HG02852 (cell line): ENCODE measurements around the gene SAMD14.

Experiments
- ATAC-seq: cut with Tn5 transposase; IDR thresholded peaks from one replicate; pipeline ENCODE4 v1.9.1; 2021; ENCODE audit warnings: mild to moderate bottlenecking, moderate library complexity; ENCODE audit not compliant: unreplicated experiment

Gene SAMD14

DNA sequence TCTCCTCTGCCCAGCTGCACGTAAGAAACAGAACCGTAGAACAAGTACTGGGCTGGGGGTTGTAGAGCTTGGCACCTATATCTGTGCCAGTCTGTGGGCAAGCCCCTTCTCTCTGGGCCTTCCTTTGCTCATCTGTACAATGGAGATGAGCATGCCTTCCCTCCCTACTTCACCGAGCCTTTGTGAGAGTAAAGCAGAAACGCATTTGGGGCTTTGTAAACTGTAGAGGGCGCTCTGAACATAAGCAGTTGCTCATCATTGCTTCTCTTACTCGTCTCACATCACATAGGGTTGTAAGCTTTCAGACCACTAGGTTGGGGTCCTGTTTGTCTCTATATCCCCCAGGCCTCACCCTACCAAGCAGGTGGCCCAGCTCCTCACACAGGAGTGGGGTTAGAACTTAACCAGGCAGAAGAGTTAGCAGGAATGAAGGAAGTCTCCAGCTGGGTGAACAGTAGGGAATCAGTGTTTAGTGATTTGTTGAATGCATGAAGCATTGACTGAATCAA is 15.1 kb downstream of the SAMD14 start:
- ATAC-seq = no peak

- no peak for ATAC-seq
These were observed 15.6 kb downstream of the SAMD14 start for GRCh38 chr17:50114401-50114800.

DNA sequence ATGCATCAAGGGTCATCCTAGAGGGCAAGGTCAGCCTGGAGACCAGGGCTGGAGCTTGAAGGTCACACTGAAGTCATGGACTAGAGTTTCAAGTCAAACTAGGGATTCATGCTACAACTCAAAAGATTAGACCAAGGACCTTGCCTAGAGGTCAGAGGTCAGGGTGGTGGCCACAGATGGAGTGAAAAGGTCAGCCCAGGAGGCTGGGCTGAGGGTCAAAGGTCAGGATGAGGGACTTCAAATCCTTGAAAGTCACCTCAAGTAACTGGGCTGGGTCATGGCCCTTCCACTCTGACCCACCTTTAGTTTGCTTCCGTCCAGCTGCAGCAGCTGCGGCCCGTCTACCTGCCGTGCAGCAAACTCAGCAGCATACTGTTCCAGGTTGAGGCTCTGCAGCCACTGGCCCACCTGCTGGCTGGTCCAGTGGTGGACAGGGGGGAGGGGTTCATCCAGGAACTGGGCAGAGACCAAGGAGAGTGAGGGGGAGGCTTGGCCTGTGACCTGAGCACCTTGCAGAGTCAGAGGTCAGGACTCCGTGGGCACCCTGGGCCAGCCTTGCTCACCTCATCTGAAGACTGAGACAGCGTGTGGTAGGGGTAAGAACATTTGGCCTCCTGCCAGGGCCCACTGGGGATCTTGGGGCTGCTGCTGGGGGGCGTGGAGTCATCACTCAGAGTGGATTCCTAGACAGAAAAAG is 16.2 kb downstream of the SAMD14 start:
- no peak for ATAC-seq

GRCh38 chr17:50112694-50113093 is 17.3 kb downstream of the SAMD14 start:
- ATAC-seq = no peak

GRCh38 chr17:50111673-50112655 is 18.0 kb downstream of the SAMD14 start:
- no peak for ATAC-seq

DNA sequence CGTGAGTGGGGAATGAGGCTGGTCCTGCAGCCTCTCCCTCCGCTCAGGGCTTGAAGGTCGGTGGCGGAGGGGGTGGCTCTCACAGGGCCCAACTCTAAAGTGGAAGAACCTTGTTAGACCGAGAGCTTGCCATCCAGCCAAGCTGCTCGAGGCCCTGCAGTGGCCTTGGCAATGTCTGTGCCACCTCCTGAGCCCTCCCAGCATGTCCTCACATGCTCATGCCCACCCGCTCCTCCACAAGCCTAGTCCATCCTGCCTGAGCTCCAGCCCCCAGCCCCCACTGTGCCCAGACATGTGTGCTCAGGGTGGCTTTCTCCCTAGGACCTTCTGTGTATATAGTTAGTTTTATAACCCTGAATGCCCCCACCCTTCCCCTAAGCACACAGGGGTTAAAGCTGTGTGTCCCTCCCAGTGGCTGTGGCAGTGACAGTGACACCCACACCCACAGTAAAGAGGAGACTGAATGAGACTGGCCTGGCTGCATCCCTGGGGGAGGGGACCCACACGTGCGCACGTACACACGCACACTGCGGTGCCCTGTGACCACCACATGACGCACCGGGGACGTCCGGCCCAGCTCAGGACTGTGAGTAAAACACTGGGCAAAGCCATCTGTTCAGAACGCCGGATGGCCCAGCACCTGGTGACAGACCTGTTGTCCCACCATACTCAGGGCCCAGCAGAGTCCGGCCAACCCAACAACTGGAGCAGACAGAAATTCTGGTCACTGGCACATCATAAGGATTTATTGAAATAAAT is 19.2 kb downstream of the SAMD14 start:
- no peak for ATAC-seq

GRCh38 chr17:50109785-50110184 is 20.2 kb downstream of the SAMD14 start:
- no peak for ATAC-seq

DNA sequence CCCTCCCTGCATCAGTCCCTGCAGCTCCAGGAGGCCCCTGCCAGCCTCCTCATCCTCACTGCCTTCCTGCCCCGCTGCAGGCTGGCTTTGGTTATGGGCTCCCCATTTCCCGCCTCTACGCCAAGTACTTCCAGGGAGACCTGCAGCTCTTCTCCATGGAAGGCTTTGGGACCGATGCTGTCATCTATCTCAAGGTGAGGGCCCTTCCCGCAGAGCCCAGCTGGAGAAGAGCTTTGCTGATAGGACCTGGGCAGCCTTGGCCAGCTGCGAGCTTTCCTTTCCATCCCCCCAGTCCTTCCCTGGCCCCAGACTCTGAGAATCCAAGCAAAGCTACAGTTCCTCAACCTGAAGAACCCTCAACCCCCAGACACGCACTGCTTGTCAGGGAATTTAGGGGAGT is 20.8 kb downstream of the SAMD14 start:
- no peak for ATAC-seq

- ATAC-seq = no peak
These were observed 21.4 kb downstream of the SAMD14 start for GRCh38 chr17:50108556-50108955.

DNA sequence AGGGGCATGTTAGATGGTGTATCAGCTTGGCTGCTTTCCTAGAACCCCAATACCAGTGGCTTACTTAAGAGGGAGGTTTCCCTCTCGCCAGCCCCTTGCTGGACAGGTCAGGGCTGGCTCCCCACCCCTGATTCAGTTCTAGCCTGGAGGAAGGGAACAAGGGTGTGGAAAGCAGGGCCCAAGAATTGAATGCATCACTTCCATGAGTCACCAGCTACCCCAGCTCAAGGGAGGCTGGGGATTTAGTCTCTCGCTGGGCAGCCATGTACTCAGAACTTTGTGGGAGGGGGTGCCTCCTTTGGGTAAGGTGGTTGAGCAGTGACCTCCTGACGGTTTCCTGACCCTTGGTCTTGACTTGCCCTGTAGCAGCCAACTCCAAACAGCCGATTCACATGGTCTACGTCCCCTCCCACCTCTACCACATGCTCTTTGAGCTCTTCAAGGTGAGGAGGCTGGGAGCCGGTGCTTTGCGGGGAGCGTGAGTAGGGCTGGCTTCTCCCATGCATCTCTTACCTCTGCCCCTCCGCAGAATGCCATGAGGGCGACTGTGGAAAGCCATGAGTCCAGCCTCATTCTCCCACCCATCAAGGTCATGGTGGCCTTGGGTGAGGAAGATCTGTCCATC is 22.1 kb downstream of the SAMD14 start:
- no peak for ATAC-seq

DNA sequence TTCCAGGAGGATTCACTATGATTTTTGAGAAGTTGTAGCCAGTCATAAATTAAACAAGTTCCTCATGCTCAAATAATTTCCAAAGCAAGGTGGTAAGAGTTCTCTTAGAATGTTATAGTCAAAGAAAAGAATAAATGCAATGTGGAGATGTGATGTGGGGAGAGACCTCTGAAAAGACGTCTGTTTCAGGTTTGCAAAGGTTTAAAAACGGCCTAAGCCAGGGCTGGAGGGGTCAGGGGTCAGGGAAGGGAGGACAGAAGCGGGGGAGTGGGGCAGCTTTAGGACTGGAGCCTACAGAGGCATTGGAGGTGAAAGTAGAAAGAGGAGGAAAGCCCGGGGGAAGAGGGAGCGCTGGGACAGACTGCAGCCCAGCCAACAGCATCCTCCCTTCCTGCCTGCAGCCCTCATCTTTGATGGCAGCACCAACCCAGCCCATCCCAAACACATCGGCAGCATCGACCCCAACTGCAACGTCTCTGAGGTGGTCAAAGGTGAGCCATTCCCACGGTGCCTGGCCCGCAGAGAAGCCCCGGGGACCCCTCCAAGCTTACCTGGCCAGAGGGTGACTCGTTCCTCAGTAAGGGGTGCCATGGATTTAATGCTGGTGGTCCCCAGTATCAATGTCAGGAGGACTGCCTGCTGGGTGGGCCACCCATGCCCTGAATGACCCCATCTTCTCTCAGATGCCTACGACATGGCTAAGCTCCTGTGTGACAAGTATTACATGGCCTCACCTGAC is 23.4 kb downstream of the SAMD14 start:
- no peak for ATAC-seq

GRCh38 chr17:50105811-50106210 is 24.1 kb downstream of the SAMD14 start:
- no peak for ATAC-seq

GRCh38 chr17:50103941-50104340 is 26.0 kb downstream of the SAMD14 start:
- ATAC-seq = no peak

- no peak for ATAC-seq
These were observed 26.7 kb downstream of the SAMD14 start for GRCh38 chr17:50103252-50103651.

- ATAC-seq = no peak
These were observed 27.6 kb downstream of the SAMD14 start for GRCh38 chr17:50102164-50102991.

GRCh38 chr17:50101346-50102163 is 28.4 kb downstream of the SAMD14 start:
- no peak for ATAC-seq

- no peak for ATAC-seq
These were observed 29.0 kb downstream of the SAMD14 start for GRCh38 chr17:50100921-50101345.

DNA sequence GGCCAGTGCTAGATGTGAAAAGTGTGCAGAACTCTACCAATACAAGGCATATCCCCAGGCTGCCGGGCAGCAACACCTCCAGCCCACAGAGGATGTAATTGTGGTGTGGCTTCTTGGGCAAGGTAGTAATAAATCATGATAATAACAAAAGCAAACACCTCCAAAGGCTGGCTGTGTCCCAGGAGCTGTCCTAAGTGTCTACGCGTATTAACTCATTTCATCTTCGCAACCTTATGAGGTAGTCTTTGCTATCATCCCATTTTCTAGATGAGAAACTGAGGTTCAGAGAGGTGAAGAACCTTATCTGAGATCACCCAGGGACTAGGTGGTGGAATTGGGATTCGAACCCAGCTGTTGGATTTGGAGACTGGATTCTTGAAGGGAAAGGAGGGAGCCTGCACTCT is 29.5 kb downstream of the SAMD14 start:
- no peak for ATAC-seq
